WTC11 (cell line): ENCODE measurements around the gene SCN4B. TPM values are rescaled to one million over a fixed set of nuclear protein-coding genes. Genes with fewer than 3 reads are reported as not detected.

Experiments used
- ATAC-seq: fragments of 200-7000 bp; cut with Tn5 transposase; 2 replicates; pipeline ENCODE4 v1.10.0; 2021; ENCODE audit warnings: mild to moderate bottlenecking, moderate library complexity
- CTCF ChIA-PET: fragments of 300-600 bp; sonication (Branson Sonifier 250); formaldehyde crosslinking; loops from one replicate; lab custom pipeline; 2021; ENCODE audit warnings: antibody characterized with exemption; lab: Charles Lee
- POLR2A ChIA-PET: fragments of 350-600 bp; sonication (Branson Sonifier 250); formaldehyde crosslinking; loops from one replicate; lab custom pipeline; 2021; ENCODE audit warnings: antibody characterized with exemption; lab: Charles Lee
- DNase-seq: peaks from one replicate; pipeline ENCODE4 v3.0.0; 2021; ENCODE audit warnings: low spot score
- H3K27ac Mint-ChIP-seq: 2 replicates; pipeline ENCODE4 v1.8.0; 2021; ENCODE audit warnings: mixed read lengths
- H3K27me3 Mint-ChIP-seq: 2 replicates; pipeline ENCODE4 v1.8.0; 2021; ENCODE audit warnings: low read depth, mild to moderate bottlenecking, moderate library complexity, mixed read lengths
- H3K36me3 Mint-ChIP-seq: 2 replicates; pipeline ENCODE4 v1.8.0; 2021; ENCODE audit warnings: mixed read lengths
- H3K4me1 Mint-ChIP-seq: 2 replicates; pipeline ENCODE4 v1.8.0; 2022; ENCODE audit warnings: mixed read lengths
- H3K4me3 Mint-ChIP-seq: 2 replicates; pipeline ENCODE4 v1.8.0; 2021; ENCODE audit warnings: mild to moderate bottlenecking, moderate library complexity, mixed read lengths
- H3K9me3 Mint-ChIP-seq: 2 replicates; pipeline ENCODE4 v1.8.0; 2021; ENCODE audit warnings: mixed read lengths
- ELF4 ChIP-seq: sonication (generic); formaldehyde crosslinking; IDR thresholded peaks from 2 replicates; pipeline ENCODE4 v1.8.1; 2022; ENCODE audit warnings: low read depth, mild to moderate bottlenecking, moderate library complexity, missing genetic modification reagents
- ETV6 ChIP-seq: sonication (generic); formaldehyde crosslinking; IDR thresholded peaks from 2 replicates; pipeline ENCODE4 v1.8.1; 2022; ENCODE audit warnings: mild to moderate bottlenecking, missing genetic modification reagents
- FOXK1 ChIP-seq: sonication (generic); formaldehyde crosslinking; IDR thresholded peaks from 2 replicates; pipeline ENCODE4 v1.8.0; 2022; ENCODE audit warnings: mild to moderate bottlenecking, moderate library complexity, missing genetic modification reagents
- NFE2L1 ChIP-seq: sonication (generic); formaldehyde crosslinking; IDR thresholded peaks from 2 replicates; pipeline ENCODE4 v1.8.1; 2023; ENCODE audit warnings: missing genetic modification reagents
- NR1H2 ChIP-seq: sonication (generic); formaldehyde crosslinking; IDR thresholded peaks from 2 replicates; pipeline ENCODE4 v1.9.0; 2021; ENCODE audit warnings: mild to moderate bottlenecking, moderate library complexity, missing genetic modification reagents
- NR2C2 ChIP-seq: sonication (generic); formaldehyde crosslinking; IDR thresholded peaks from 2 replicates; pipeline ENCODE4 v1.8.0; 2022; ENCODE audit warnings: mild to moderate bottlenecking, missing genetic modification reagents
- OVOL2 ChIP-seq: fragments of 250-450 bp; sonication (Bioruptor Pico); IDR thresholded peaks from 2 replicates; pipeline ENCODE4 v1.9.0; 2021; ENCODE audit warnings: mild to moderate bottlenecking, borderline replicate concordance
- PRRX2 ChIP-seq: fragments of 250-450 bp; sonication (Bioruptor Pico); IDR thresholded peaks from 2 replicates; pipeline ENCODE4 v1.8.0; 2021; ENCODE audit warnings: mild to moderate bottlenecking
- RORB ChIP-seq: fragments of 250-450 bp; sonication (Bioruptor Pico); IDR thresholded peaks from 2 replicates; pipeline ENCODE4 v1.9.0; 2021; ENCODE audit warnings: mild to moderate bottlenecking
- ZNF317 ChIP-seq: sonication (generic); formaldehyde crosslinking; IDR thresholded peaks from 2 replicates; pipeline ENCODE4 v1.8.1; 2023; ENCODE audit warnings: low read depth, mild to moderate bottlenecking, moderate library complexity, missing genetic modification reagents, borderline replicate concordance
- ZNF416 ChIP-seq: fragments of 250-450 bp; sonication (Bioruptor Pico); IDR thresholded peaks from 2 replicates; pipeline ENCODE4 v1.9.0; 2021; ENCODE audit warnings: mild to moderate bottlenecking, inconsistent platforms
- total RNA-seq: library from RNA; stranded (reverse); gene quantifications from 3 replicates; pipeline ENCODE4 v1.2.3, GENCODE V29; 2021
- TF ChIP-seq, protein P1 (sequence below): sonication (generic); formaldehyde crosslinking; IDR thresholded peaks from 2 replicates; pipeline ENCODE4 v1.8.0; 2022; ENCODE audit warnings: mild to moderate bottlenecking, missing genetic modification reagents
- TF ChIP-seq, protein P2 (sequence below): fragments of 200-600 bp; IDR thresholded peaks from 2 replicates; pipeline ENCODE4 v1.8.0; 2022; ENCODE audit warnings: antibody characterized with exemption
- TF ChIP-seq, protein P3 (sequence below): fragments of 250-450 bp; sonication (Bioruptor Pico); IDR thresholded peaks from 2 replicates; pipeline ENCODE4 v1.9.0; 2021; ENCODE audit warnings: mild to moderate bottlenecking, borderline replicate concordance
- TF ChIP-seq, protein P4 (sequence below): sonication (generic); formaldehyde crosslinking; IDR thresholded peaks from 2 replicates; pipeline ENCODE4 v1.8.1; 2023; ENCODE audit warnings: mild to moderate bottlenecking, missing genetic modification reagents
- TF ChIP-seq, protein P5 (sequence below): sonication (generic); formaldehyde crosslinking; IDR thresholded peaks from 2 replicates; pipeline ENCODE4 v1.8.1; 2022; ENCODE audit warnings: low read depth, missing genetic modification reagents, borderline replicate concordance

Gene SCN4B
- total RNA-seq, 1 experiment from 2014 or later, result 4.4 TPM

DNA sequence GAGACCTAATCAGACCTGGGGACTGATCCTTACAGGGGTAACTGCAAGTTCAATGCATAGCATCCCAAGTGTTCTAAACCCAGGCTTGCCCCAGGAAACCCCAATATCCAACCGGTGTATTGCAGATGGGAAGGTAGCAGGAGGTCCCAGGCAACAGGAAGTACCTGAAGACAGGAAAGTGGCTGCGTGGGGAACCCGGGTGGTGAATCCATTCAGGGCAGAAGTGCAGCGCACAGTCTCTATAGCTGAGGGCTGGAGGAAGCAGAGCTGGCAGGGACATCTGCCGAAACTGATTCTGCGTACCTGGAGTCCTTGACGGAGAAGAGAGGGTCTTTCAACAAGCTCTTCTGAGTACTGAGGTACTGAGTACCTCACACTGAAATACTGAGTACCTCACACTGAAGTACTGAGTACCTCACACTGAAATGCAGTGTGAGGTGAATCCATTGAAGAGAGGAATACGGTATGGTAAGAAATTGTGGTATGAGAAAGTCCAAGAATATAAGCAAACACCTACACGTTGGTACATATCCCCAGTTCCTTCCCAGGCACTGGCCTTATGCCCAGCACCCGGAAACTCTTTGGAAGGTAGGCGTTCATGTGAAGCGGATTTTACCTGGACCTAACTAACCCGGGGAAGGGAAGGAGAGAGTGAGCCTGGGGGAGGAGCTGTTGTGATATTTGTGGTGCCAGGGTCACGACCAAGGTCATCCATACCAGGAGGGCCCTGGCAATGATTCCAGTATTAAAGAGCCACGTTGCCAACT lies 20.1 kb downstream of the SCN4B start:
- H3K4me1 Mint-ChIP-seq, result peaks cover 4% of the 10 kb centered on the region; the same call in 1 of the 2 replicates
- TF ChIP-seq NR1H2 (CRISPR knock-in tag), result no peak
- no peak for TF ChIP-seq PRRX2 (CRISPR knock-in tag)
- no peak for TF ChIP-seq ZNF416
- no peak for TF ChIP-seq OVOL2 (CRISPR knock-in tag)
- TF ChIP-seq, protein P1, sequence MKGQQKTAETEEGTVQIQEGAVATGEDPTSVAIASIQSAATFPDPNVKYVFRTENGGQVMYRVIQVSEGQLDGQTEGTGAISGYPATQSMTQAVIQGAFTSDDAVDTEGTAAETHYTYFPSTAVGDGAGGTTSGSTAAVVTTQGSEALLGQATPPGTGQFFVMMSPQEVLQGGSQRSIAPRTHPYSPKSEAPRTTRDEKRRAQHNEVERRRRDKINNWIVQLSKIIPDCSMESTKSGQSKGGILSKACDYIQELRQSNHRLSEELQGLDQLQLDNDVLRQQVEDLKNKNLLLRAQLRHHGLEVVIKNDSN (CRISPR knock-in tag), result no peak
- no peak for TF ChIP-seq ELF4 (CRISPR knock-in tag)
- TF ChIP-seq, protein P2, sequence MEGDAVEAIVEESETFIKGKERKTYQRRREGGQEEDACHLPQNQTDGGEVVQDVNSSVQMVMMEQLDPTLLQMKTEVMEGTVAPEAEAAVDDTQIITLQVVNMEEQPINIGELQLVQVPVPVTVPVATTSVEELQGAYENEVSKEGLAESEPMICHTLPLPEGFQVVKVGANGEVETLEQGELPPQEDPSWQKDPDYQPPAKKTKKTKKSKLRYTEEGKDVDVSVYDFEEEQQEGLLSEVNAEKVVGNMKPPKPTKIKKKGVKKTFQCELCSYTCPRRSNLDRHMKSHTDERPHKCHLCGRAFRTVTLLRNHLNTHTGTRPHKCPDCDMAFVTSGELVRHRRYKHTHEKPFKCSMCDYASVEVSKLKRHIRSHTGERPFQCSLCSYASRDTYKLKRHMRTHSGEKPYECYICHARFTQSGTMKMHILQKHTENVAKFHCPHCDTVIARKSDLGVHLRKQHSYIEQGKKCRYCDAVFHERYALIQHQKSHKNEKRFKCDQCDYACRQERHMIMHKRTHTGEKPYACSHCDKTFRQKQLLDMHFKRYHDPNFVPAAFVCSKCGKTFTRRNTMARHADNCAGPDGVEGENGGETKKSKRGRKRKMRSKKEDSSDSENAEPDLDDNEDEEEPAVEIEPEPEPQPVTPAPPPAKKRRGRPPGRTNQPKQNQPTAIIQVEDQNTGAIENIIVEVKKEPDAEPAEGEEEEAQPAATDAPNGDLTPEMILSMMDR, result no peak
- TF ChIP-seq RORB (CRISPR knock-in tag), result no peak
- H3K27ac Mint-ChIP-seq, result no peak overlapping the region
- H3K9me3 Mint-ChIP-seq, result no peaks in the 10 kb centered on the region
- H3K27me3 Mint-ChIP-seq, result peaks cover 2% of the 10 kb centered on the region; the same call in 1 of the 2 replicates
- no peak for ATAC-seq
- POLR2A ChIA-PET, result no interaction called here
- H3K4me3 Mint-ChIP-seq, result no peak overlapping the region
- CTCF ChIA-PET, result interaction anchor here (0.6 to 1.3 kb wide), 3 partner anchors 38 to 282 kb away, joined by 3 read pairs; no protein-coding TSS in a partner anchor
- no peaks in the 10 kb centered on the region for H3K36me3 Mint-ChIP-seq
- DNase-seq, result no peak

DNA sequence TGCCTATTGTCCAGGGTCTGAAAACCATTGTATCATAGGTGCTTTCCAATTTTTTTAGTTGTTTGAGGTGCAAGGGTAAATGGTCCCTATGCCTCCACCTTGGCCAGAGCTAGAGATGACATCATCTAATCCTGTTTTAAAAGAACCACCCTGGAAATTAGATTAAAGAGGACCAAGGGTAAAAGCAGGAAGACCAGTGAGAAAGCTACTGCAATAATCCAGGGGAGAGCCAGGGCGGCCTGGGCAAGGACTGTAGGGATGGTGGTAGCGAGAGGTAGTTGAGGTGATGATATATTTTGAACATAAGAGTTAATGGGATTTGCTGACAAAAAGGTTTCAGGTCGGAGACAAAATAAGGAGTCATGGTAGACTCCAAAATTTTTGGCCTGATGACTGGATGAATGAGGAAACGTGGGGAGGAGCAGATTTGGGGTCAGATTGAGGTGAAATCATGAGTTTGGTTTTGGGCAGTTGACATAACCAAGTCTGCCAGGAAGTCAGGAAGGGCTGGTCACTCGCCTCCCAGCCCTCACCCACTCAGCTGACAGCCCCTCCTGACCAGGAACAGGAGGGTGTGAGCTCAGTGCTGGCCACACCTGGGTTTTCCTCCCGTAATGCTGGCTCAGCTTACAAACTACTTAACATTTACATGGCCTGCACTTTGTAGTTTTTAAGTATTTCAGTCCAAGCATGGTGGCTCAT lies 23.0 kb downstream of the SCN4B start:
- no peaks in the 10 kb centered on the region for H3K36me3 Mint-ChIP-seq
- ATAC-seq, result no peak

DNA sequence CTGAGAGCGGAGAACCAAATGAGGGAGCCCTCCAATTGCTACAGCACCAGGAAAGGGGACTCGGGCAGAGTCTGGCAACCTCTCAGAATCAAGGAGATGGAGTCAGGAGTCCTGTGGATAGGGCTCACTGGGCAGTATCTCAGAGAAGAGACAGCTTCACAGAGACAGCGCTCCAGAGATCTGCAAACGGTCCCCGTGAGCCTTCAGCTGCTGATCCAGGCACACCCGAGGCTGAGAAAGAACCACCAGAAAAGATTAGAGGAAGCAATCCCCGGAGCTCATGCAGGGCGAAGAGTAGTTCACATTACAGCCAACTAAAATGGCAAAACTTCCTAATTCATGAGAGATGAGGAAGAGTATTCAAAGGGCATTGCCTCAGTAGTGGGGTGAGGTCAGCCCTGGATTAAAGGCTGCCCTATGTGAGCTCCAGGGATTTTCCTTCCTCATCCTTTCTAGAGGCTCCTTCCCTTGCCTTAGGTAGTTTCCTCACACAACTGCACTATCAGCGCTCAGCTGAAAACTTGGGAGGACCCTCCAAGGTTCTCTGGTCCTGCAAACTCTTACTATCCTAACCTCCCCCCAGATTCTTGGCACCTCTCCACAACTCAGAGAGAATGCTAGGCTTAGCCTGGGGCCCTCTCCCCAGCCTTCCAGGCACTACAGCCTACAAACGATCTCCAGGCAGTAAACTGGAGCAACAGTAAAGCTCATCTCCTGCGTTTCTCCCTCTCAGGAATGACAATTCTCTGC lies 23.7 kb downstream of the SCN4B start:
- Mint-ChIP-seq H3K27ac (no peak overlapping the region), H3K4me1 (peaks cover 4% of the 10 kb centered on the region; the same call in 1 of the 2 replicates), H3K36me3 (no peaks in the 10 kb centered on the region), H3K27me3 (peaks cover 2% of the 10 kb centered on the region; the same call in 1 of the 2 replicates), H3K4me3 (no peak overlapping the region), H3K9me3 (no peaks in the 10 kb centered on the region)
- CTCF ChIA-PET, result interaction anchor here (1.2 to 1.5 kb wide), 3 partner anchors 43 to 167 kb away, joined by 3 to 7 read pairs (median 4); no protein-coding TSS in a partner anchor
- POLR2A ChIA-PET, result interaction anchor here (0.6 kb wide), 1 partner anchor 87 kb away, joined by 3 read pairs; no protein-coding TSS in a partner anchor
- ATAC-seq, result no peak
- DNase-seq, result no peak
- TF ChIP-seq, protein P3, sequence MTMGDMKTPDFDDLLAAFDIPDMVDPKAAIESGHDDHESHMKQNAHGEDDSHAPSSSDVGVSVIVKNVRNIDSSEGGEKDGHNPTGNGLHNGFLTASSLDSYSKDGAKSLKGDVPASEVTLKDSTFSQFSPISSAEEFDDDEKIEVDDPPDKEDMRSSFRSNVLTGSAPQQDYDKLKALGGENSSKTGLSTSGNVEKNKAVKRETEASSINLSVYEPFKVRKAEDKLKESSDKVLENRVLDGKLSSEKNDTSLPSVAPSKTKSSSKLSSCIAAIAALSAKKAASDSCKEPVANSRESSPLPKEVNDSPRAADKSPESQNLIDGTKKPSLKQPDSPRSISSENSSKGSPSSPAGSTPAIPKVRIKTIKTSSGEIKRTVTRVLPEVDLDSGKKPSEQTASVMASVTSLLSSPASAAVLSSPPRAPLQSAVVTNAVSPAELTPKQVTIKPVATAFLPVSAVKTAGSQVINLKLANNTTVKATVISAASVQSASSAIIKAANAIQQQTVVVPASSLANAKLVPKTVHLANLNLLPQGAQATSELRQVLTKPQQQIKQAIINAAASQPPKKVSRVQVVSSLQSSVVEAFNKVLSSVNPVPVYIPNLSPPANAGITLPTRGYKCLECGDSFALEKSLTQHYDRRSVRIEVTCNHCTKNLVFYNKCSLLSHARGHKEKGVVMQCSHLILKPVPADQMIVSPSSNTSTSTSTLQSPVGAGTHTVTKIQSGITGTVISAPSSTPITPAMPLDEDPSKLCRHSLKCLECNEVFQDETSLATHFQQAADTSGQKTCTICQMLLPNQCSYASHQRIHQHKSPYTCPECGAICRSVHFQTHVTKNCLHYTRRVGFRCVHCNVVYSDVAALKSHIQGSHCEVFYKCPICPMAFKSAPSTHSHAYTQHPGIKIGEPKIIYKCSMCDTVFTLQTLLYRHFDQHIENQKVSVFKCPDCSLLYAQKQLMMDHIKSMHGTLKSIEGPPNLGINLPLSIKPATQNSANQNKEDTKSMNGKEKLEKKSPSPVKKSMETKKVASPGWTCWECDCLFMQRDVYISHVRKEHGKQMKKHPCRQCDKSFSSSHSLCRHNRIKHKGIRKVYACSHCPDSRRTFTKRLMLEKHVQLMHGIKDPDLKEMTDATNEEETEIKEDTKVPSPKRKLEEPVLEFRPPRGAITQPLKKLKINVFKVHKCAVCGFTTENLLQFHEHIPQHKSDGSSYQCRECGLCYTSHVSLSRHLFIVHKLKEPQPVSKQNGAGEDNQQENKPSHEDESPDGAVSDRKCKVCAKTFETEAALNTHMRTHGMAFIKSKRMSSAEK (CRISPR knock-in tag), result no peak
- TF ChIP-seq, protein P4, sequence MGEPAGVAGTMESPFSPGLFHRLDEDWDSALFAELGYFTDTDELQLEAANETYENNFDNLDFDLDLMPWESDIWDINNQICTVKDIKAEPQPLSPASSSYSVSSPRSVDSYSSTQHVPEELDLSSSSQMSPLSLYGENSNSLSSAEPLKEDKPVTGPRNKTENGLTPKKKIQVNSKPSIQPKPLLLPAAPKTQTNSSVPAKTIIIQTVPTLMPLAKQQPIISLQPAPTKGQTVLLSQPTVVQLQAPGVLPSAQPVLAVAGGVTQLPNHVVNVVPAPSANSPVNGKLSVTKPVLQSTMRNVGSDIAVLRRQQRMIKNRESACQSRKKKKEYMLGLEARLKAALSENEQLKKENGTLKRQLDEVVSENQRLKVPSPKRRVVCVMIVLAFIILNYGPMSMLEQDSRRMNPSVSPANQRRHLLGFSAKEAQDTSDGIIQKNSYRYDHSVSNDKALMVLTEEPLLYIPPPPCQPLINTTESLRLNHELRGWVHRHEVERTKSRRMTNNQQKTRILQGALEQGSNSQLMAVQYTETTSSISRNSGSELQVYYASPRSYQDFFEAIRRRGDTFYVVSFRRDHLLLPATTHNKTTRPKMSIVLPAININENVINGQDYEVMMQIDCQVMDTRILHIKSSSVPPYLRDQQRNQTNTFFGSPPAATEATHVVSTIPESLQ, result no peak

More for the DNA sequence above, 23.0 kb downstream of the SCN4B start:
- H3K27me3 Mint-ChIP-seq, result peaks cover 2% of the 10 kb centered on the region; the same call in 1 of the 2 replicates
- ChIA-PET POLR2A (interaction anchor here (0.6 kb wide), 1 partner anchor 87 kb away, joined by 3 read pairs; no protein-coding TSS in a partner anchor), CTCF (interaction anchor here (0.9 to 1.5 kb wide), 4 partner anchors 42 to 166 kb away, joined by 3 to 7 read pairs (median 4); no protein-coding TSS in a partner anchor)
- no peaks in the 10 kb centered on the region for H3K9me3 Mint-ChIP-seq
- H3K27ac Mint-ChIP-seq, result no peak overlapping the region
- no peak for DNase-seq
- H3K4me1 Mint-ChIP-seq, result peaks cover 4% of the 10 kb centered on the region; the same call in 1 of the 2 replicates
- no peak for TF ChIP-seq RORB (CRISPR knock-in tag)
- TF ChIP-seq, protein P5, sequence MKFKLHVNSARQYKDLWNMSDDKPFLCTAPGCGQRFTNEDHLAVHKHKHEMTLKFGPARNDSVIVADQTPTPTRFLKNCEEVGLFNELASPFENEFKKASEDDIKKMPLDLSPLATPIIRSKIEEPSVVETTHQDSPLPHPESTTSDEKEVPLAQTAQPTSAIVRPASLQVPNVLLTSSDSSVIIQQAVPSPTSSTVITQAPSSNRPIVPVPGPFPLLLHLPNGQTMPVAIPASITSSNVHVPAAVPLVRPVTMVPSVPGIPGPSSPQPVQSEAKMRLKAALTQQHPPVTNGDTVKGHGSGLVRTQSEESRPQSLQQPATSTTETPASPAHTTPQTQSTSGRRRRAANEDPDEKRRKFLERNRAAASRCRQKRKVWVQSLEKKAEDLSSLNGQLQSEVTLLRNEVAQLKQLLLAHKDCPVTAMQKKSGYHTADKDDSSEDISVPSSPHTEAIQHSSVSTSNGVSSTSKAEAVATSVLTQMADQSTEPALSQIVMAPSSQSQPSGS (CRISPR knock-in tag), result no peak
- TF ChIP-seq ZNF317 (CRISPR knock-in tag), result no peak
- no peak for TF ChIP-seq NFE2L1
- no peak for TF ChIP-seq NR2C2 (CRISPR knock-in tag)
- no peak for TF ChIP-seq FOXK1
- no peak for TF ChIP-seq ETV6
- H3K4me3 Mint-ChIP-seq, result no peak overlapping the region
